ENCODE data around the gene SLC25A14.
"Not testable (repeated sequence)": the region's sequence is repeated elsewhere in the genome, so short reads cannot be mapped to it uniquely, and the experiment has no call there.

The SLC25A14 gene, protein sequence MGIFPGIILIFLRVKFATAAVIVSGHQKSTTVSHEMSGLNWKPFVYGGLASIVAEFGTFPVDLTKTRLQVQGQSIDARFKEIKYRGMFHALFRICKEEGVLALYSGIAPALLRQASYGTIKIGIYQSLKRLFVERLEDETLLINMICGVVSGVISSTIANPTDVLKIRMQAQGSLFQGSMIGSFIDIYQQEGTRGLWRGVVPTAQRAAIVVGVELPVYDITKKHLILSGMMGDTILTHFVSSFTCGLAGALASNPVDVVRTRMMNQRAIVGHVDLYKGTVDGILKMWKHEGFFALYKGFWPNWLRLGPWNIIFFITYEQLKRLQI

DNA sequence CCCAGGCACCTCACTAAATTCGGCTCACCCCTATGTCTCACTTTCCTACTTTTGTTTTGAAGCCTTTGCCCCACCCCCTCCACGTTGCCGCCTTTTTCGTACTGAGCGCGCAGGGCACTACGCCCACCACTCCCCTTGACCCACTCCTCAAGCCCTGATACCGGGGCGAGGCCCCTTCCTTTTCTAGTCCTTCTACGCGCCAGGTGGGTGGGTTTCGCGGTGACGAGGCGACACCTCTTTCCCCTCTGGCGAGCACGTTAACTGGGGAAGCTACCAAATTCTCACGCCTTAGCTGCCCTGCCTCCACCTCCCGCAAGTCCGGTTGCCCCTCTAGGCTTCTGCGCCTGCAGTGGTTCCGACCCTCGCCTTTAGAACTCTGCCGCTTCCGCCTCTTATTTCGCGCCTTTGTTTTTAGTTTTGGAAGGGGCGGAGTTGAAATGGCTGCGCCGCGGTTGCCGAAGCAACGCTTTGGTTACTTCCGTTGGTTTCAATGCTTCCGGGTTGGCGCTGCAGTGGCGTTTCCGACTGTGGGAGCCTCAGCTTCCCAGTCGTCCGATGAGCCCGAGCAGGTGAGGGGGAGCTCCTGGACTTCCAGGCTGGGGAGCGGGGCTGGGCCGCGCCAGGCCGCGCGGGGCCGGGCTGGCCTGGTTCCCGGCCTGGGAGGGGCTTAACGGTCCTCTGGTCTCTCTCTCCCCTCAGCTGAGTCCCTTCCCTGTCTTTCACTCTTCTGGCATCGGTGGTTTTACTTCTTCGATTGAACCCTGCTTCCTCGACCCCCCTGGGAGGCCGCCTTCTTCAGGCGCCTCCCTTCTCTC, at the start of gene SLC25A14:
TSS of gene SLC25A14 (plus strand) at position 512 of the 815 bp plus-strand sequence. CDS start 360 bp downstream, outside the sequence.
- peak; percentile 31 for DNase-seq (ENCODE audit: low spot score)

DNA sequence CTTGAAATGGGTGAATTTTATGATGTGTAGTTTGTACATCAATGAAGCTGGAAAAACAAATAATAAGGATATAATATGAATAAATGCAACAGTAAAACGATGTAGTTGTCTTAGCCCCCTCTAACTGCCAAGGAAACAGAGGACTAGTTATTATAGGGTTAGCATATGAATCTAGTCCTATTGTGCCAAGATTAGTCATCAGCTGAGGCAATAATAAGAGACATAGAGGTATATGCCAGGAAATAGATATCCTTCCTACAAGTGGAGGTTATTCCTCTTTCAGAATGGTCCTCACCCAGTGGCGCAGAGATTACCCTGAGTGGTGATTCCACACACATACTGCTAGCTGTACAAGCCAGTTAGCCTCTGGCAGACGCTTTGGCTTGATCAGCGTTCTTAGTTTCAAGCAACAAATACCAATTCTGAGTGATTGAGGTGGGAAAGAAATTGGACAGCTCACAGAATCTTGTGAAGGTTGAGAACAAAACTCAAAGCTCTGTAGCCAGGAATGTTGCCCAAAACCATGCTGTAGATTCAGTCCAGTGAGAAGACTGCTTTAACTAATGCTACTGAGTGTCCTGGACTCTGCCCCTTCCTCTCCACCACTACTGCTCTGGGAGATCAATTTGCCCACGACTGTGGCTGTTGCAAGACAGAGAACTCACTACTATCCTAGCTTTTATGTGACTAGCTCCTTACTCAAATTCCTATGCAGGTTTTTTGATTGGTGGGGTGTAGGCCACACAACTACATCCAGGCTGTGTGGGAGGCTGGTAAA, 44.0 kb upstream of the SLC25A14 start:
- DNase-seq (ENCODE audit: low spot score): no peak

DNA sequence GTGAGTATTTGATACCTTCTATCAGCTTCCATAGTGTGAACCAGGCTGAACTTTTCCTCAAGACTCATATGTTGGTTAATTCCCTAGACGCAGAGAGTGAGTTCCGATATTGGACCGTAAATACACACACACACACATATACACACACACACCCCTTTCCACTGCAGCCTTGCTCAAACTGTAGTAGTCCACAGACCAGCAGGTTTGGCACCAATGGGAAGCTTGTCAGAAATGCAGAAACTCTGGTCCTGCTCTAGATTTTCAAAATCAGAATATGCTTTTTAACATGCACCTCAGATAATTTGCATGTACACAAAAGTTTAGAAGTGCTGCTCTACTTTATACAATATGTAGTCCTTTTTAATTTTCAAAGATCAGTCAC, 43.4 kb upstream of the SLC25A14 start:
- DNase-seq (ENCODE audit: low spot score): no peak

DNA sequence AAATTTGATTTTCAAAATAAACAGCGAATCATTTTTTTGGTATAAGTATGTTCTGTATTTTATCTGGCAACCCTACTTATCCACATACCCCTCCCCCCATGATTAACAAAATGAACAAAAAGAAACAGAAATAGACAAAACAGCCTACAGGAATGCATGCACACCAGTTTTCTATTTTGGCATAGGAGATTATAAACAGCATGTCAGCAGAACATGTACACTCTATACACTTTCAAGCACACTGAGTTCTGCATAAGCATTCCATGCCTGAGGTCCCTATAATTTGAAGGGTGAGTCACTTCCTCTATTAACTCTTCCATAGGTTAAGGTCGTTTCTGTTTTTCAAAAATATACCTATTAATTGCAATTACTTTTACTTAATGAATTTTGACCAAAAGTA, 43.0 kb upstream of the SLC25A14 start:
- no peak for DNase-seq (ENCODE audit: low spot score)

DNA sequence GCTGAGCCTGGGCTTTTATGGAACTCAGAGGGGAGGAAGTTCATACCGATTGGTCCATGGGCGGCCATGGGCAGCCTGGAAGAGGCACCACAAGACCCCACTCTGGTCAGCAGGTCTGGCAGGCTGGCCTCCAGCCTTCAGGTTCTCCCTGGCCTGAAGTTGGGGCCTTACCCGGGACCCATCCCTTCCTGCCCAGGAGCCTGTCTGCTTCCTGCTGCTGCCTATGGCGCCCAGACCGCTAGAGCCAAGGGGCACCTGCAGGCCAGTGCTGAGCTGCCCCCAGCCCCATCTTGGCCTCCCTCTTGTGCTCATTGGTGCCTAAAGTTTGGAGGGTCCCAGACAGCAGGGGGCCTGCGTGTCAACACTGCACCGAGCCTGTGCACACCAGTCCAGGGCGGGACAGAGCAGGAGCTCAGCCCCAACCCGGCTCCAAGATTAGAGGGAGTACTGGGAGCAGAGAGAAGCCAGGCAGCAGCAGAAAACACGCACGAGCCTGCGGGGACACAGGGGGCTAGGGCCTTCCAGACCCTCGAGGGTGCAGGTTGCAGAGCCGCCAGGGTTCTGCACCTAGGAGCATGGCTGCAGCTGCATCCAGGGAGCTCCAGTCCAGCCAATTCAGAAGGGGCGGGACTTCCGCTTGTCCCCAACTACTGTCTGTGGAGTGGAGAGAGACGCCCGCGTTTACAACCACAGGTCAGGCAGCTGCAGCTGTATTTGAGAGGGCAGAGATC, 40.3 kb upstream of the SLC25A14 start:
- DNase-seq (ENCODE audit: low spot score): no peak

DNA sequence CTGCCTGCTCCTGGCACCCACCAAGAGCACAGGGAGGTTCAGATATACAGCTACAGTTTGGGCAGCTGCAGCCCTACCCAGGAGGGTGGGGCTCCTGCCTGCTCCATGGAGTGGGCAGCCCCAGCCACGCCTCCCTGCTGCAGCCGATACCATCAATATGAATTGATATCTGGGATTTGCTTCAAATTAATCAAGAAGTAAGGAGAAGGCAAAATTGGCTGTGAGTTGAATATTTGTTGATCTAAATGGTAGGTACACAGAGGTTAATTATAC, 39.8 kb upstream of the SLC25A14 start:
- DNase-seq (ENCODE audit: low spot score): no peak

DNA sequence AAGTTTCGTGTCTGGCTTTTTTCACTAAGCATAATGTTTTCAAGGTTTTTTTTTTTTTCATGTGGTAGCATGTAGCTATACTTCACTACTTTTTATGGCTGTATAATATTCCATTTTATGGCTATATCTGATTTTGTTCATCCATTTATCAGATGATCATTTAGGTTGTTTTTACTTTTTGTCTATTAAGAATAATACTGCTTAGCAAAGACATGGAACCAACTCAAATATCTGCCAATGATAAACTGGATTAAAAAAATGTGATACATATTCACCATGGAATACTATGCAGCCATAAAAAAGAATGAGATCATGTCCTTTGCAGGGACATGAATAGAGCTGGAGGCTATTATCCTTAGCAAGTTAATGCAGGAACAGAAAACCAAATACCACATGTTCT, 38.3 kb upstream of the SLC25A14 start:
- DNase-seq (ENCODE audit: low spot score): no peak

DNA sequence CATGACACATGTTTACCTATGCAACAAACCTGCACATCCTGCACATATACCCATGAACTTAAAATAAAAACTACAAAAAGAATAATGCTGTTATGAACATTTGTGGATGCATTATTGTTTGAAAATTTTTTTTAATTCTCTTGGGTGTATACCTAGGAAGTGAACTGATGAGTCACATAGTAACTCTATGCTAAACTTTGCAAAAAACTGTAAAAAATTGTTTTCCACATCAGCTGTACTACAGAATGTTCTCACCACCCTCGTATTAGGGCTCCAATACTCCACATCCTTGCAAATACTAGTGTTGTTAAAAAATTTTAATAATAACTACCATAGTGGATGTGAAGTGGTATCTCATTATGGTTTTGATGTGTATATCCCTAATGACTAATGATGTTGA, 37.7 kb upstream of the SLC25A14 start:
- no peak for DNase-seq (ENCODE audit: low spot score)

DNA sequence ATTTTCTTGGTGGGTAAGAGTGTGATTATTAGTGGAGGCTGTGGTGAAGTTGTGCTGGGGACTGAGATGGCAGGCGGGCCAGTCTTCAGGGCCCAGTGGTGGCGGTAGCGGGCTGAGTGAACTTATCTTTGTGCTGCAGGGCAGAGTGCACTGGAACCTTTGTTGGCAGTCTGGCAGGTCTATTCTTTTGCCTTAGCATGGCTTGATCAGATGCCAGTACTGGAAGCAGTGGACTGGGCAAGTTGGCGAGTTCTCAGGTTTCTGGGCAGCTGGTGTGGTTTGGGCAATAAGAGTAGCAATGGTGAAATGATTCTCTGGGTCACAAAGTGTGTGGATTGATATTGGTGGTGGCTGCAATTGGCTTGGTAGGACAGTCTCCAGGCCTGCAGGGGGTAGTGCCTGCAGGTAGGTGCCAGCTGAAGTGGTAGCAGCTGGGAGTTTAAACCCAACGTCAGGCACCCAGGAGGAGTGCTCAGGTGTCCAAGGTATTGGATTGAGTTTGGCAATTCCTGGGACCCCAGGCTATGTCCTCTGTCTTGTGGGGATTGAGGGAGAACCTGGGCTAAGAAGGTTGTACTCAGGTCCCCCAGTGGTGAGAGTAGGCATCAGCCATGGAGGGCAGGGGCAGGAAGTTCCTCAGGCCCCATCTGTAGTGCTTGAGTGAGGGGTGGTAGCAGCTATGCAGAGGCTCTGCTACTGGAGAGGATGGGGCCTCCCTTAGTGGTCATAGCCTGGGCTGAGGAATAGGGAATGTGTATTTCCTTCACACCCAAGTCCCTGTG, 34.9 kb upstream of the SLC25A14 start:
- no peak for DNase-seq (ENCODE audit: low spot score)

DNA sequence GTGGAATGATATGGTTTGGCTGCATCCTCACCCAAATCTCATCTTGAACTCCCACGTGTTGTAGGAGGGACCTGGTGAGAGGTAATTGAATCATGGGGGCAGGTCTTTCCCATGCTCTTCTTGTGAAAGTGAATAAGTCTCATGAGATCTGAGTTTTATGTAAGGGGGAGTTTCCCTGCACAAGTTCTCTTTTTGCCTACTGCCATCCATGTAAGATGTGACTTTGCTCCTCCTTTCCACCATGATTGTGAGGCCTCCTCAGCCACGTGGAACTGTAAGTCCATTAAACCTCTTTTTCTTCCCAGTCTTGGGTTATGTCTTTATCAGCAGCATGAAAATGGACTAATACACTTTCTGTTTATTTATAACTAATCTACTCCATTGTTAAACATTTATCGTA, 19.8 kb upstream of the SLC25A14 start:
- DNase-seq (ENCODE audit: low spot score): not testable (repeated sequence)

DNA sequence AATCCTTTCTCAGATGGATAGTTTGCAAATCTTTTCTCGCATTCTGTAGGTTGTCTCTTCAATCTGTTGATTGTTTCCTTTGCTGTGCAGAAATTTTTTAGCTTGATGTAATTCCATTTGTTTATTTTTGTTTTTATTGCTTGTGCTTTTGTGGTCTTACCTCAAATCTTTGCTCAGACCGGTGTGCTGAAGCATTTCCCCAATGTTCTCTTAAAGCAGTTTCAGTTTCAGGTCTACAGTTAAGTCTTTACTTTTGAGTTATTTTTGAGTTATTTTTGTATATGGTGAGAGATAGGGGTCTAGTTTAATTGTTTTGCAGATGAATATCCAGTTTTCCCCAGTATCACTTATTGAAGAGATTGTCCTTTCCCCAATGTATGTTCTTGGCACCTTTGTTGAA, 18.2 kb upstream of the SLC25A14 start:
- DNase-seq (ENCODE audit: low spot score): no peak

DNA sequence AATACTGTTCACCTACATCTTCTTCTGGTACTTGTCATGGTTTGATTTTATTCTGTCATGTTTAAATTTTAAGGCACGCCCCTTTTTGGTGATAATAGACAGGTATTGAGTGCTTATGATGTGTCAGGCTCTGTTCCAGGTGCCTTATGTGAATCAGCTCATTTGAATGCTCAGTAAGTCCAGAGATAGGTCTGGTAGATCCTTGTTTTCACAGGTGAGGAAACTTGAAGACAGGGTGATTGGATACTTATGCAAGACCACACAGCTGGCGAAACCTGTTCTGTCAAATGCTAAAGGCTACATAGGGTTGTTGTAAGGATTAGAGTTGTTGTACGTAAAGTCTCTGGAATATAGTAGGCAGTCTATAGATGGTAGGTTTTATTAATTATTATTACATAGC, 9.6 kb upstream of the SLC25A14 start:
- DNase-seq (ENCODE audit: low spot score): no peak

DNA sequence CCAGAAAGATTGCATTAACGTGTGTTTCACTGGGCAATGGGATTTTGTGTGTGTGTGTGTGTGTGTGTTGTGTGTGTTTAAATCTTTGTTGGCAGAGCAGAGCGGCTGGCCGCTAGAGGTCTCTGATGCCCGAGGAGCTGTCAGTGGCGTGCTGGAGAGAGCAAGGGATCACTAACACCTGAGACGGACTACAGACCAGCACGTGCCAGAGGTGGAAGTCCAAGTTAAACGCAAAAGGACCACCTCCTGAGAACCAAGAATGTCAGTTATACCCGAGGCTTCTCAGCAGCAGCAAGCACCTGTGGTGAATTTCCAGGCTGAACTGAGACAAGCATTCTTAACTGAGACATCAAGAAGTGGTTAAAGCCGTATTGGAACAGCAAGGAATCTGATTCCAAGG, 9.0 kb upstream of the SLC25A14 start:
- peak; percentile 29 for DNase-seq (ENCODE audit: low spot score)

DNA sequence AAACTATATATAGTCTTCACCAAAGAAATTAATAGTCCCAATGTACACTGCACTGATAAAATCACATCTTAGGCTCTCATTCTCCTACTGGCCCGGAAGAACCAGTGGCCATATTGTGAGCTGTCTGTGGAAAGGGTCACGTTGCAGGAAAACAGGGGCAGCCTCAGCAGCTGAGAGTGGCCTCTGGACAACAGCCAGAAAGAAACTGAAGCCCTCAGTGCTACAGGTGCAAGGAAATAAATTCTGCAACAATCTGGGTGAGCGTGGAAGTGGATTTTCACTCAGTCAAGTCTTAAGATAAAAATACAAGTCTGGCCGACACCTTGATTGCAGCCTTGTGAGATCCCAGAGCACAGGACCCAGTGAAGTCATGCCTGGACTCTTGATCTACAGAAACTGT, 3.2 kb upstream of the SLC25A14 start:
- no peak for DNase-seq (ENCODE audit: low spot score)

DNA sequence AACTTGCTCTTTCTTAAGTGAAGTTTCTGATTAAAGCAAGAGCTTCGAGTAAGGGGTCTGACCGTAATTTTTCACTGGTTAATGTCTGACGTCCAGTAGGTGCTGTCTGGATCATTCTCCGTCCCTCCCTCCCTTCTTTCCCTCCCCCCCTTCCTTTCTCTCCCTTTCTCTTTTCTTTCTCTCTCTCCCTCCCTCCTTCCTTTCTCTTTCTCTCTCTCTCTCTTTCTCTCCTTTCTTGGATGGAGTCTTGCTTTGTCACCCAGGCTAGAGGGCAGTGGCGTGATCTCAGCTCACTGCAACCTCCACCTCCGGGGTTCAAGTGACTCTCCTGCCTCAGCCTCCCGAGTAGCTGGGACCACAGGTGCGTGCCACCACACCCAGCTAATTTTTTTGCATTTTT, 850 bp upstream of the SLC25A14 start:
- DNase-seq (ENCODE audit: low spot score): not testable (repeated sequence)

DNA sequence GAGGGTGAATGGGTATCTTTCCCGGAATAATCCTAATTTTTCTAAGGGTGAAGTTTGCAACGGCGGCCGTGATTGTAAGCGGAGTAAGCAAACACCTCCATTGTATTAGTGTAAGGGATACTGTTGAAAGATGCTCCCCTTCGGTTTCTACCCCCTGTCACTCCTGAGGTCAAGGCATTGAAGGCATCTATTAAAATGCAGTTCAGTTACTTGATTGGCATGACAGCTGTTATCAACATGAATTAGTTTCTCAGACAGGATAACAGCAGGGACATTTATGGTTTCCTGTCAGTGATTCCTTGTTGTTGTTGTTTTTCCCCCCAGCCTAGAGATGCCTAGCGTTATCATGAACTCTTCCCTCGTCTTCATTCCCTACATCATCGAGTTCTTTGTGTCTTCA, 552 bp downstream of the SLC25A14 start:
- DNase-seq (ENCODE audit: low spot score): no peak

DNA sequence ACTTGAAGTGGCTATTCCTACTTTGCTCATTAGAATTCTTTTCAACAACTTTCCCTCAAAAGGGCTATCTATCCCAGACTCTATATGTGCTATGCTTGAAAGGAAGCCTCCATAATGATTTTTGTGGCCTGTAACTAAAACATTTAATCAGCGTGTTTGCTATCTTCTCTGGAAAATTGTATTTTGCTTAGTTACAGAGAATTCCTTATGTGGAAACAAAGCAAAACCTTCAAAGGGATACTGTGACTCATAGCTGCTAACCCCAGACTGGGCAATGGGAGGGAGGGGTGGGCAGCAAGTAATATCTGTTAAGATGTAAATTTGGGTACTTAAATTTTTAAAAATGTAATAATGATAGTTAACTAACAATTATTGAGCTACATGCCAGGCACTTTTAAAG, 3.7 kb downstream of the SLC25A14 start:
- DNase-seq (ENCODE audit: low spot score): no peak

DNA sequence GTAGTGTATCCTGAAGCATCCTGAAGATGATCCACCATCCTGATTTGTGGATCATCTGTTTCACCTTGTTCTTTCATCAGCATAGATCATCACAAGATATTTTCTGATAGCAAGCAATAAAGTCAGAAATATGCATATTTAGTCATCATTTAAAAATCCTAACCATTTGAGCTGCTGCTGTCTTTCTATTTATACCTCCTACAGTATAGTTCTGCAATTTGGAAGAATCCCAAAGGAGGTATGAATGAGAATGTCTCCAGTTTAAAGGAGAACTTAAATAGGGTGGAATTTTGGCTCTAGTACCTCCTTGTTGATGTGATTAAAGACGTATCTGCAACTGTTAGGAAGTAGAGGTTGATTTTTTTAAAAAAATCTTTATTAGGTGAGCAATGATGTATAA, 7.6 kb downstream of the SLC25A14 start:
- DNase-seq (ENCODE audit: low spot score): no peak

DNA sequence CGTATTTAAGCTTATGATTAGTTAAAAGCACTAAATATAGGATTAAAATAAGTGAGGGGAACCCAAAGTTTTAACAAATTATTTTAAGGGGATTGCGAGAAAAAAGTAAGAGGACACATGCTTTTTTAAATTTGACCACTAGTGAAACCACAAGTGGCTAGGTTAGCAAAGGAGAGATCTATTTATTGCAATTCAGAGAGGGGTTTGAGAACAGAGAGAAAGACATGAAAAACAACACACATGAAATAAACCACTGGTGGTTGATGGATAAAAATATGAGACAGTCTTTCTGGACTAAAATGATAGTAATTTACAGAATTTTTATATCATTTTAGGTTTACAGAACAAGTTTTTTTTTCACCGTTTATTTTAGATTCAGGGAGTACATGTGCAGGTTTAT, 11.8 kb downstream of the SLC25A14 start:
- no peak for DNase-seq (ENCODE audit: low spot score)

DNA sequence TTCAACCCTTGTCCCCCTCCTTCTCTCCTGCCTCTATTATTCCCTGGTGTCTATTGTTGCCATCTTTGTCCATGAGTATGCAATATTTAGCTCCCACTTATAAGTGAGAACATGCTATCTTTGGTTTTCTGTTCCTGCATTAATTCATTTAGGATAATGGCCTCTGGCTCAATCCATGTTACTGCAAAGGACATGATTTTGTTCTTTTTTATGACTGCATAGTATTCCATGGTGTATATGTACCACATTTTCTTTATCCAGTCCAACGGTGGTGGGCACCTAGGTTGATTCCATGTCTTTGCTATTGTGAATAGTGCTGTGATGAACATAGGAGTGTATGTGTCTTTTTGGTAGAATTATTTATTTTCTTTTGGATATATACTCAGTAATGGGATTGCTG, 12.3 kb downstream of the SLC25A14 start:
- DNase-seq (ENCODE audit: low spot score): not testable (repeated sequence)

DNA sequence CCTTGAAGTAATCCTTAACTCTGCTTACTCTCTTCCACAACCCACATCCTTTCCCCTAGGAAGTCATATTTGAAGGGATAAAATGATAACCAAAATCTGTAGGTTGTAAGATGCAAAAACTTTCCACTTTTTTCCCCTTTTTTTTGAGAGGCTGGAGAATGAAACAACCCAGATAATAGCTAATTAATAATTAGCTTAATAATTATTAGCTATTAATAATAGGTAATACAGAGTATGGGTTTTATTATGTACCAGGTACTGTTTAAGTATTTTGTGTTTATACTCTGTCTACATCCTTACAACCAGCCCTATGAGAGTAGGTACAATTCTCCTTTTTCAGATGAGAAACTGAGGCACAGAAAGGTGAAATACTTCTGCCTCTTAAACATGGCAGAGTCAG, 36.4 kb downstream of the SLC25A14 start:
- DNase-seq (ENCODE audit: low spot score): no peak

Measured in HuH-7.5 (cell line).